ENCODE data around the gene TAF11L3. TPM values are rescaled to one million over a fixed set of nuclear protein-coding genes. Genes with fewer than 3 reads are reported as not detected.

The TAF11L3 gene
- total RNA-seq: not detected

DNA sequence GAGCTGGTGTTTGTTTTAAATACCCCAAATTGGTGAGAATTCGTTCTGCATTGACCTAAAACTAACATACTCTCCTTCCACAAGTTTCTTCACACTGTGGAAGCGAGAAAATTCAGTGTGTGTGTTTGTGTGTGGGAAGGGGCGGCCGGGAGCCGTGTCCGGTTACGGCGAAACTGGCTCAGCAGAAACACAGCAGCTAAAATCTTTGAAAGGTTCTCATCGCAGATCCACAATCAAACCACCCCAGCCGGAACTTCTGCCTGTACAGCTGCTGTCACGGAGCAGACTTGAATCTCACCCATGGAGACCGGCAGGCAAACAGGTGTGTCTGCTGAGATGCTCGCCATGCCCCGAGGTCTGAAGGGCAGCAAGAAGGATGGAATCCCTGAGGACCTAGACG lies at the start of gene TAF11L3:
Gene TAF11L3, plus strand, starts transcription at position 301 of the 400 bp plus-strand sequence.

DNA sequence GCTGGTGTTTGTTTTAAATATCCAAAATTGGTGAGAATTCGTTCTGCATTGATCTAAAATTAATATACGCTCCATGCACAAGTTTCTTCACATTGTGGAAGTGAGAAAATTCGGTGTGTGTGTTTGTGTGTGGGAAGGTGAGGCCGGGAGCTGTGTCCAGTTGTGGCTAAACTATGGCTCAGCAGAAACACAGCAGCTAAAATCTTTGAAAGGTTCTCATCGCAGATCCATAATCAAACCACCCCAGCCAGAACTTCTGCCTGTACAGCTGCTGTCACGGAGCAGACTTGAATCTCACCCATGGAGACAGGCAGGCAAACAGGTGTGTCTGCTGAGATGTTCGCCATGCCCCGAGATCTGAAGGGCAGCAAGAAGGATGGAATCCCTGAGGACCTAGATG lies 20.2 kb upstream of the TAF11L3 start, which contains the start of gene TAF11L2:
Gene TAF11L2, plus strand, starts transcription at position 301 of the 400 bp plus-strand sequence.

DNA sequence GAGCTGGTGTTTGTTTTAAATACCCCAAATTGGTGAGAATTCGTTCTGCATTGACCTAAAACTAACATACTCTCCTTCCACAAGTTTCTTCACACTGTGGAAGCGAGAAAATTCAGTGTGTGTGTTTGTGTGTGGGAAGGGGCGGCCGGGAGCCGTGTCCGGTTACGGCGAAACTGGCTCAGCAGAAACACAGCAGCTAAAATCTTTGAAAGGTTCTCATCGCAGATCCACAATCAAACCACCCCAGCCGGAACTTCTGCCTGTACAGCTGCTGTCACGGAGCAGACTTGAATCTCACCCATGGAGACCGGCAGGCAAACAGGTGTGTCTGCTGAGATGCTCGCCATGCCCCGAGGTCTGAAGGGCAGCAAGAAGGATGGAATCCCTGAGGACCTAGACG lies 3.3 kb downstream of the TAF11L3 start, which contains the start of gene TAF11L4:
Gene TAF11L4, plus strand, starts transcription at position 301 of the 400 bp plus-strand sequence.

DNA sequence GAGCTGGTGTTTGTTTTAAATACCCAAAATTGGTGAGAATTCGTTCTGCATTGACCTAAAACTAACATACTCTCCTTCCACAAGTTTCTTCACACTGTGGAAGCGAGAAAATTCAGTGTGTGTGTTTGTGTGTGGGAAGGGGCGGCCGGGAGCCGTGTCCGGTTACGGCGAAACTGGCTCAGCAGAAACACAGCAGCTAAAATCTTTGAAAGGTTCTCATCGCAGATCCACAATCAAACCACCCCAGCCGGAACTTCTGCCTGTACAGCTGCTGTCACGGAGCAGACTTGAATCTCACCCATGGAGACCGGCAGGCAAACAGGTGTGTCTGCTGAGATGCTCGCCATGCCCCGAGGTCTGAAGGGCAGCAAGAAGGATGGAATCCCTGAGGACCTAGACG lies 6.8 kb downstream of the TAF11L3 start, which contains the start of gene TAF11L5:
Gene TAF11L5, plus strand, starts transcription at position 301 of the 400 bp plus-strand sequence.

DNA sequence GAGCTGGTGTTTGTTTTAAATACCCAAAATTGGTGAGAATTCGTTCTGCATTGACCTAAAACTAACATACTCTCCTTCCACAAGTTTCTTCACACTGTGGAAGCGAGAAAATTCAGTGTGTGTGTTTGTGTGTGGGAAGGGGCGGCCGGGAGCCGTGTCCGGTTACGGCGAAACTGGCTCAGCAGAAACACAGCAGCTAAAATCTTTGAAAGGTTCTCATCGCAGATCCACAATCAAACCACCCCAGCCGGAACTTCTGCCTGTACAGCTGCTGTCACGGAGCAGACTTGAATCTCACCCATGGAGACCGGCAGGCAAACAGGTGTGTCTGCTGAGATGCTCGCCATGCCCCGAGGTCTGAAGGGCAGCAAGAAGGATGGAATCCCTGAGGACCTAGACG lies 10.2 kb downstream of the TAF11L3 start, which contains the start of gene TAF11L6:
Gene TAF11L6, plus strand, starts transcription at position 301 of the 400 bp plus-strand sequence.

Other genes with a start within 250 kb of the TAF11L3 start
- not detected for gene TAF11L2, start 20.1 kb upstream of the TAF11L3 start, total RNA-seq
- gene TAF11L4, start 3.4 kb downstream of the TAF11L3 start, total RNA-seq: not detected
- gene TAF11L5, start 6.9 kb downstream of the TAF11L3 start, total RNA-seq: not detected
- not detected for gene TAF11L6, start 10.3 kb downstream of the TAF11L3 start, total RNA-seq
- gene TAF11L7, start 67.4 kb downstream of the TAF11L3 start, total RNA-seq: not detected
- not detected for gene TAF11L8, start 72.6 kb downstream of the TAF11L3 start, total RNA-seq
- not detected for gene TAF11L9, start 76.0 kb downstream of the TAF11L3 start, total RNA-seq
- gene TAF11L10, start 79.5 kb downstream of the TAF11L3 start, total RNA-seq: not detected
- gene TAF11L11, start 85.8 kb downstream of the TAF11L3 start, total RNA-seq: not detected
- not detected for gene TAF11L12, start 92.0 kb downstream of the TAF11L3 start, total RNA-seq
- gene TAF11L13, start 113.7 kb downstream of the TAF11L3 start, total RNA-seq: not detected
- not detected for gene TAF11L14, start 116.1 kb downstream of the TAF11L3 start, total RNA-seq